Sciatic nerve (tissue), 2 donors: ENCODE results near the gene DAPK1. TPM values are rescaled to one million over a fixed set of nuclear protein-coding genes. Genes with fewer than 3 reads are reported as not detected.
A peak's percentile ranks its signal among the peaks of the same experiment; 100 is the strongest.

Experiments
- ATAC-seq: fragments of 200-7000 bp; cut with Tn5 transposase; one replicate; pipeline ENCODE4 v1.9.1; 2020; ENCODE audit warnings: mild to moderate bottlenecking, moderate library complexity
- DNase-seq: peaks from one replicate; pipeline ENCODE4 v3.0.0-alpha.2; 2020; ENCODE audit warnings: low spot score
- intact Hi-C: fragments of 100-400 bp; cut with DNase I; formaldehyde crosslinking; loops from one replicate; pipeline ENCODE4 v1.14.2; 2022
- total RNA-seq: library from RNA; stranded (reverse); fragmentation: NEBNext Ultra II Directional; extraction: Animal tissue kit (Norgen Biotek cat#: 25700); gene quantifications from one replicate; pipeline ENCODE4 v1.2.1, GENCODE V29; 2021
- donor health status: DM: no; HTN: no; CAD: no.
- donor health status: DM: no; HTN: no; CAD: no.

The DAPK1 gene
- total RNA-seq, 1 donor from 2014 or later: 71.1 TPM

- DNase-seq: no peak
- no peak for ATAC-seq
- intact Hi-C loops: no loop called here
Observed at GRCh38 chr9:87513880-87514535, 16.3 kb downstream of the DAPK1 start.

- DNase-seq (no peak), ATAC-seq (no peak)
- intact Hi-C loops: no loop called here
Observed at GRCh38 chr9:87515006-87515405, 17.3 kb downstream of the DAPK1 start.

GRCh38 chr9:87515588-87516221 is 18.0 kb downstream of the DAPK1 start:
- intact Hi-C loops: no loop called here
- ATAC-seq: no peak

GRCh38 chr9:87516222-87516925 is 18.7 kb downstream of the DAPK1 start:
- intact Hi-C loops: no loop called here
- DNase-seq: peak; percentile 69
- peak; percentile 63 for ATAC-seq

More at GRCh38 chr9:87515588-87516221, 18.0 kb downstream of the DAPK1 start:
- DNase-seq: no peak

GRCh38 chr9:87516926-87517290 is 19.2 kb downstream of the DAPK1 start:
- no peak for DNase-seq
- no peak for ATAC-seq
- intact Hi-C loops: no loop called here

- intact Hi-C loops: no loop called here
- DNase-seq (no peak), ATAC-seq (no peak)
Observed at GRCh38 chr9:87517732-87518131, 20.1 kb downstream of the DAPK1 start.

- peak; percentile 74 for DNase-seq
- peak; percentile 93 for ATAC-seq
- intact Hi-C loops: no loop called here
Observed at GRCh38 chr9:87518702-87519335, 21.2 kb downstream of the DAPK1 start.

- DNase-seq: no peak
- intact Hi-C loops: no loop called here
- ATAC-seq: peak; percentile 48
Observed at GRCh38 chr9:87519461-87519860, 21.8 kb downstream of the DAPK1 start.

GRCh38 chr9:87520172-87520683 is 22.6 kb downstream of the DAPK1 start:
- intact Hi-C loops: no loop called here

GRCh38 chr9:87521834-87522233 is 24.2 kb downstream of the DAPK1 start:
- DNase-seq (no peak), ATAC-seq (no peak)
- intact Hi-C loops: no loop called here

More at GRCh38 chr9:87520172-87520683, 22.6 kb downstream of the DAPK1 start:
- ATAC-seq: no peak
- DNase-seq: no peak

GRCh38 chr9:87524061-87524460 is 26.4 kb downstream of the DAPK1 start:
- no peak for ATAC-seq
- intact Hi-C loops: no loop called here
- no peak for DNase-seq

- ATAC-seq: no peak
- no peak for DNase-seq
- intact Hi-C loops: no loop called here
Observed at GRCh38 chr9:87525546-87526303, 28.1 kb downstream of the DAPK1 start.

- ATAC-seq (no peak), DNase-seq (no peak)
- intact Hi-C loops: no loop called here
Observed at GRCh38 chr9:87527211-87527916, 29.7 kb downstream of the DAPK1 start.

GRCh38 chr9:87528969-87529368 is 31.3 kb downstream of the DAPK1 start:
- intact Hi-C loops: no loop called here
- no peak for DNase-seq
- no peak for ATAC-seq

- intact Hi-C loops: no loop called here
- ATAC-seq (no peak), DNase-seq (no peak)
Observed at GRCh38 chr9:87529671-87530070, 32.0 kb downstream of the DAPK1 start.

- DNase-seq: no peak
- ATAC-seq: no peak
- intact Hi-C loops: no loop called here
Observed at GRCh38 chr9:87530716-87531115, 33.0 kb downstream of the DAPK1 start.

GRCh38 chr9:87531370-87532295 is 34.0 kb downstream of the DAPK1 start:
- intact Hi-C loops: no loop called here
- DNase-seq (no peak), ATAC-seq (no peak)
